Upper lobe of right lung (tissue), 1 donor: ENCODE measurements around the gene FRZB. TPM values are rescaled to one million over a fixed set of nuclear protein-coding genes. Genes with fewer than 3 reads are reported as not detected.

Experiments
- ATAC-seq: fragments of 200-7000 bp; cut with Tn5 transposase; one replicate; pipeline ENCODE4 v1.9.1; 2020; ENCODE audit warnings: mild to moderate bottlenecking, moderate library complexity
- DNase-seq: peaks from one replicate; pipeline ENCODE4 v3.0.0-alpha.2; 2020
- H3K27ac ChIP-seq: fragments of 200-600 bp; one replicate; pipeline ENCODE4 v1.8.0; 2022
- H3K27me3 ChIP-seq: fragments of 200-600 bp; one replicate; pipeline ENCODE4 v1.8.0; 2022; ENCODE audit warnings: mild to moderate bottlenecking
- H3K36me3 ChIP-seq: fragments of 200-600 bp; one replicate; pipeline ENCODE4 v1.8.0; 2022
- H3K4me1 ChIP-seq: fragments of 200-600 bp; one replicate; pipeline ENCODE4 v1.8.0; 2022
- H3K4me3 ChIP-seq: fragments of 200-600 bp; one replicate; pipeline ENCODE4 v1.8.0; 2022; ENCODE audit warnings: mild to moderate bottlenecking
- H3K9me3 ChIP-seq: fragments of 200-600 bp; one replicate; pipeline ENCODE4 v1.8.0; 2022
- intact Hi-C: fragments of 100-400 bp; cut with DNase I; formaldehyde crosslinking; loops from one replicate; pipeline ENCODE4 v1.11.0; 2022
- total RNA-seq: library from RNA; stranded (reverse); fragmentation: NEBNext Ultra II Directional; extraction: Animal tissue kit (Norgen Biotek cat#: 25700); gene quantifications from one replicate; pipeline ENCODE4 v1.2.1, GENCODE V29; 2021
- TF ChIP-seq, protein P1 (sequence below): fragments of 200-600 bp; IDR thresholded peaks from one replicate; pipeline ENCODE4 v1.8.0; 2022; ENCODE audit warnings: antibody characterized with exemption
- donor health status: DM: no; HTN: yes; CAD: no; lungs with severe emphysema.

Gene FRZB
- total RNA-seq, 1 donor from 2014 or later: 14.0 TPM

DNA sequence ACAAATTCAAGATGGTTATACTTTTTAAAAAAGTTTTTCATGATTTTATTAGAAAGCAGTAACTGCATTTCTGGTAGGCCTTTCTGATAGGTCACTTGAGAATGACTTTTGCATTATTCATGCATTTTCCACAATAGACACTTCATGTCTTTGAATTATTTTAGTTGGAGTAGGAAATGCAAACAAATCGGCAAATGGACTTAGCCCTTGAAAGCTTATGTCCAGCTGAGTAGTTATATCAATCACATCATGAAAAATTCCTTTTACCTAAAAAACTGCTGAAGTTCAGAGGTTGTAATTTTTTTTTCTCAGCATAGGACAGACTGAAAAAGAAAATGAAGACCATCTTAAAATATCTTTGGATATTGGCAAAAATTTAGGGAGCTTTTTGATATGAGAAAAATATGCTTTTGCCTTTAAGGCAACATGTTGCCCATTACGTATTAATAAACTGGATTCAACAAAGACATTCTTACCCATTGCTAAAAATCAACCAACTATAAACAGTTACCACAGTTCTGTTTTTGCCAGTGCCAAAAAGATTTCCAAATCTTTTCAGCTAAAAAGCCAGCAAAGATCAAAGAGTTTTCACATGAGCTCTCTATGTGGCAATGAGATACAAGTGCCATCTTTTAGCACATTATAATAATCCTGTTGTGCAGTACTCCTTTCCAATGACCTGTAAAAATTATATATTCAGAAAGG, 45.5 kb upstream of the FRZB start:
- H3K9me3 ChIP-seq: no peaks in the 10 kb centered on the region
- ATAC-seq: no peak
- peaks cover 12% of the 10 kb centered on the region for H3K36me3 ChIP-seq
- TF ChIP-seq, protein P1, sequence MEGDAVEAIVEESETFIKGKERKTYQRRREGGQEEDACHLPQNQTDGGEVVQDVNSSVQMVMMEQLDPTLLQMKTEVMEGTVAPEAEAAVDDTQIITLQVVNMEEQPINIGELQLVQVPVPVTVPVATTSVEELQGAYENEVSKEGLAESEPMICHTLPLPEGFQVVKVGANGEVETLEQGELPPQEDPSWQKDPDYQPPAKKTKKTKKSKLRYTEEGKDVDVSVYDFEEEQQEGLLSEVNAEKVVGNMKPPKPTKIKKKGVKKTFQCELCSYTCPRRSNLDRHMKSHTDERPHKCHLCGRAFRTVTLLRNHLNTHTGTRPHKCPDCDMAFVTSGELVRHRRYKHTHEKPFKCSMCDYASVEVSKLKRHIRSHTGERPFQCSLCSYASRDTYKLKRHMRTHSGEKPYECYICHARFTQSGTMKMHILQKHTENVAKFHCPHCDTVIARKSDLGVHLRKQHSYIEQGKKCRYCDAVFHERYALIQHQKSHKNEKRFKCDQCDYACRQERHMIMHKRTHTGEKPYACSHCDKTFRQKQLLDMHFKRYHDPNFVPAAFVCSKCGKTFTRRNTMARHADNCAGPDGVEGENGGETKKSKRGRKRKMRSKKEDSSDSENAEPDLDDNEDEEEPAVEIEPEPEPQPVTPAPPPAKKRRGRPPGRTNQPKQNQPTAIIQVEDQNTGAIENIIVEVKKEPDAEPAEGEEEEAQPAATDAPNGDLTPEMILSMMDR: no peak
- intact Hi-C loops: no loop called here
- no peak overlapping the region for H3K27ac ChIP-seq
- DNase-seq: no peak
- no peaks in the 10 kb centered on the region for H3K4me1 ChIP-seq
- H3K4me3 ChIP-seq: no peak overlapping the region
- H3K27me3 ChIP-seq: no peaks in the 10 kb centered on the region

GRCh38 chr2:182910965-182911364, 44.5 kb upstream of the FRZB start:
- DNase-seq (no peak), ATAC-seq (no peak)
- Histone ChIP-seq H3K4me3 (no peak overlapping the region), H3K9me3 (no peaks in the 10 kb centered on the region), H3K36me3 (peaks cover 12% of the 10 kb centered on the region), H3K27ac (no peak overlapping the region), H3K27me3 (no peaks in the 10 kb centered on the region), H3K4me1 (no peaks in the 10 kb centered on the region)
- TF ChIP-seq, protein P1: no peak
- intact Hi-C loops: no loop called here

DNA sequence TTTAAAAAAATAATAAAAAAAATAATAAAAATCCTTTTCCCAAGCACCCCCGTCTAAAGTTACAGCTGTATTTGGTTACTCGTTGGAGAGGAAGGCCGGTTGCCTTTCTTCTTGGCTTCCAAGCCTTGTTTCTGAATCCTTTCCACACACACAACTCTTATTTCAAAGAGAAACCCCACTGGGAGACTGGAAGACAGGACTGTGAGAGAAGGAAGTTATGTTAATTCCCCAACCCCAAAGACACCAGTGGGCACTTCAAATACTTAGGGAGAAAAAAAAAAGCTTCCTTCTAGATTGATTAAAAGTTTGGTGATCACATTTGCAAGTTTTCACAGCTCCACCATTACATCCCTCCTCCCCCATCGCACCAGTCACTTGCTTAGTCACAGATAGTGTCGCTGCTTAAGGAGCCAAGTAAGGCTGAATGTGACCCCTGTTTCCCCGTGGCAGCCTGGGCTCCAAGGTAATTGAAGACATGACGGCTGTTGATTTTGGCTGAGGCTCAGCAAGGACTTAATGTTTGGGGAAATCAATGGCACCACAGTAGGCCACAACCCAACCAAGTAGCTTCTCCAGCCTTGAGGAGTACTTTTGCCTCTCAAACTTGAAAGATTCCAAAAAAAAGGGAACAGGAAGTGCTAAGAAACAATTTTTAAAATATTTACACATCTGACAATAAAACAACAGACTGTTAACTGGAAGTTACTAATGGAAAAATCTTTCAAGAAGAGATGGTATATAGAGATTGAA, 40.8 kb upstream of the FRZB start:
- ATAC-seq (no peak), DNase-seq (no peak)
- no peaks in the 10 kb centered on the region for H3K27me3 ChIP-seq
- TF ChIP-seq, protein P1: no peak
- H3K36me3 ChIP-seq: peaks cover 5% of the 10 kb centered on the region
- H3K27ac ChIP-seq: no peak overlapping the region
- no peaks in the 10 kb centered on the region for H3K9me3 ChIP-seq
- no peaks in the 10 kb centered on the region for H3K4me1 ChIP-seq
- intact Hi-C loops: no loop called here
- H3K4me3 ChIP-seq: no peak overlapping the region

GRCh38 chr2:182906454-182906853, 40.0 kb upstream of the FRZB start:
- no peaks in the 10 kb centered on the region for H3K9me3 ChIP-seq
- H3K27me3 ChIP-seq: no peaks in the 10 kb centered on the region
- TF ChIP-seq, protein P1: no peak
- no peak overlapping the region for H3K4me3 ChIP-seq
- DNase-seq: no peak
- no peak overlapping the region for H3K27ac ChIP-seq
- intact Hi-C loops: no loop called here
- ATAC-seq: no peak
- H3K36me3 ChIP-seq: peaks cover 5% of the 10 kb centered on the region
- no peaks in the 10 kb centered on the region for H3K4me1 ChIP-seq

- H3K27me3 ChIP-seq: no peaks in the 10 kb centered on the region
- DNase-seq (no peak), ATAC-seq (no peak)
- H3K4me1 ChIP-seq: no peaks in the 10 kb centered on the region
- no peaks in the 10 kb centered on the region for H3K9me3 ChIP-seq
- H3K27ac ChIP-seq: no peak overlapping the region
- intact Hi-C loops: no loop called here
- no peak overlapping the region for H3K4me3 ChIP-seq
- TF ChIP-seq, protein P1: no peak
- peaks cover 5% of the 10 kb centered on the region for H3K36me3 ChIP-seq
Observed at GRCh38 chr2:182904844-182905243, 38.4 kb upstream of the FRZB start.
